ENCODE results near the gene ZNF555. TPM values are rescaled to one million over a fixed set of nuclear protein-coding genes. Genes with fewer than 3 reads are reported as not detected.
"Not testable (repeated sequence)": the region's sequence is repeated elsewhere in the genome, so short reads cannot be mapped to it uniquely, and the experiment has no call there.

Gene ZNF555
- total RNA-seq, 4 donors from 2014 or later, result 1.9 to 5.5 (median 2.7) TPM

- Histone ChIP-seq H3K36me3 (no peaks in the 10 kb centered on the region), H3K4me1 (no peaks in the 10 kb centered on the region), H3K9me3 (no peaks in the 10 kb centered on the region), H3K4me3 (peak overlapping the region in 3 of 4 donors; percentile 50 to 56 (median 52)), H3K27ac (no peak overlapping the region), H3K27me3 (no peaks in the 10 kb centered on the region)
- ATAC-seq, result no peak
- in situ Hi-C loops (cut with MboI; ENCODE audit: low sequenced_read_pairs in 4 of 4), result no loop called here
- no peak for DNase-seq
- intact Hi-C loops (cut with DNase I; ENCODE audit: low total_unique reads), result no loop called here
- TF ChIP-seq, protein P1, sequence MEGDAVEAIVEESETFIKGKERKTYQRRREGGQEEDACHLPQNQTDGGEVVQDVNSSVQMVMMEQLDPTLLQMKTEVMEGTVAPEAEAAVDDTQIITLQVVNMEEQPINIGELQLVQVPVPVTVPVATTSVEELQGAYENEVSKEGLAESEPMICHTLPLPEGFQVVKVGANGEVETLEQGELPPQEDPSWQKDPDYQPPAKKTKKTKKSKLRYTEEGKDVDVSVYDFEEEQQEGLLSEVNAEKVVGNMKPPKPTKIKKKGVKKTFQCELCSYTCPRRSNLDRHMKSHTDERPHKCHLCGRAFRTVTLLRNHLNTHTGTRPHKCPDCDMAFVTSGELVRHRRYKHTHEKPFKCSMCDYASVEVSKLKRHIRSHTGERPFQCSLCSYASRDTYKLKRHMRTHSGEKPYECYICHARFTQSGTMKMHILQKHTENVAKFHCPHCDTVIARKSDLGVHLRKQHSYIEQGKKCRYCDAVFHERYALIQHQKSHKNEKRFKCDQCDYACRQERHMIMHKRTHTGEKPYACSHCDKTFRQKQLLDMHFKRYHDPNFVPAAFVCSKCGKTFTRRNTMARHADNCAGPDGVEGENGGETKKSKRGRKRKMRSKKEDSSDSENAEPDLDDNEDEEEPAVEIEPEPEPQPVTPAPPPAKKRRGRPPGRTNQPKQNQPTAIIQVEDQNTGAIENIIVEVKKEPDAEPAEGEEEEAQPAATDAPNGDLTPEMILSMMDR (IDR thresholded peaks at IDR 0.05 in 4 of 5, conservative IDR thresholded peaks at IDR 0.05 in 1 of 5), result no peak
- TF ChIP-seq POLR2A (IDR thresholded peaks at IDR 0.05), result no peak
Measured at GRCh38 chr19:2866495-2867024, 25.3 kb downstream of the ZNF555 start.

GRCh38 chr19:2867025-2867991 lies 26.0 kb downstream of the ZNF555 start, which contains the start of gene ZNF556:
Gene ZNF556 (plus strand): TSS chr19:2867335. CDS start chr19:2867422, 87 bp downstream.
- DNase-seq (peak; percentile 55 to 84), ATAC-seq (peak; percentile 98)
- TF ChIP-seq, protein P1 (IDR thresholded peaks at IDR 0.05 in 4 of 5, conservative IDR thresholded peaks at IDR 0.05 in 1 of 5), result peak in 1 of 5 experiments; percentile 12
- peak; percentile 35 to 37 for TF ChIP-seq POLR2A (IDR thresholded peaks at IDR 0.05)
- H3K27me3 ChIP-seq, result no peaks in the 10 kb centered on the region
- no peaks in the 10 kb centered on the region for H3K9me3 ChIP-seq
- H3K36me3 ChIP-seq, result no peaks in the 10 kb centered on the region
- H3K4me3 ChIP-seq, result peak within 1 kb of the TSS in 3 of 4 donors; percentile 50 to 56 (median 52)
- H3K4me1 ChIP-seq, result no peaks in the 10 kb centered on the region
- intact Hi-C loops (cut with DNase I; ENCODE audit: low total_unique reads) (no loop called here), in situ Hi-C loops (cut with MboI; ENCODE audit: low sequenced_read_pairs in 4 of 4) (no loop called here)
- peak within 1 kb of the TSS in 3 of 4 donors; percentile 37 to 74 (median 74) for H3K27ac ChIP-seq

- in situ Hi-C loops (cut with MboI; ENCODE audit: low sequenced_read_pairs in 4 of 4), result loop anchor here in 1 of 4 donors (10.0 kb wide), 1 partner anchor 45 kb away; no protein-coding TSS in a partner anchor
- H3K27ac ChIP-seq, result no peak overlapping the region
- no peak for ATAC-seq
Measured at GRCh38 chr19:2869618-2870017, 28.3 kb downstream of the ZNF555 start.

DNA sequence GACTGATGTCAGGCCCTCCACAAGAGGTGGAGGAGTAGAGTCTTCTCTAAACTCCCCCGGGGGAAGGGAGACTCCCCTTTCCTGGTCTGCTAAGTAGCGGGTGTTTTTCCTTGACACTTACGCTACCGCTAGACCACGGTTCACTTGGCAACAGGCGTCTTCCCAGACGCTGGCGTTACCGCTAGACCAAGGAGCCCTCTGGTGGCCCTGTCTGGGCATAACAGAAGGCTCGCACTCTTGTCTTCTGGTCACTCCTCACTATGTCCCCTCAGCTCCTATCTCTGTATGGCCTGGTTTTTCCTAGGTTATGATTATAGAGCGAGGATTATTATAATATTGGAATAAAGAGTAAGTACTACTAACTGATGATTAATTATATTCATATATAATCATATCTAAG lies 30.9 kb downstream of the ZNF555 start:
- H3K4me3 ChIP-seq; H3K4me1 ChIP-seq; ATAC-seq; DNase-seq; H3K27me3 ChIP-seq; intact Hi-C loops (cut with DNase I; ENCODE audit: low total_unique reads); H3K27ac ChIP-seq: not testable (repeated sequence)
- Histone ChIP-seq H3K9me3 (peaks cover 7 to 13% (median 8%) of the 10 kb centered on the region in 3 donors), H3K36me3 (peaks cover 0 to 10% of the 10 kb centered on the region in 2 donors)
- TF ChIP-seq, protein P1 (IDR thresholded peaks at IDR 0.05 in 4 of 5, conservative IDR thresholded peaks at IDR 0.05 in 1 of 5), result peak in 4 of 5 experiments; percentile 6 to 27 (median 18)
- in situ Hi-C loops (cut with MboI; ENCODE audit: low sequenced_read_pairs in 4 of 4), result loop anchor here in 1 of 4 donors (10.0 kb wide), 1 partner anchor 47 kb away; no protein-coding TSS in a partner anchor

More at GRCh38 chr19:2869618-2870017, 28.3 kb downstream of the ZNF555 start:
- H3K4me1 ChIP-seq, result no peaks in the 10 kb centered on the region
- H3K9me3 ChIP-seq, result no peaks in the 10 kb centered on the region
- intact Hi-C loops (cut with DNase I; ENCODE audit: low total_unique reads), result no loop called here
- no peak for TF ChIP-seq POLR2A (IDR thresholded peaks at IDR 0.05)
- TF ChIP-seq, protein P1 (IDR thresholded peaks at IDR 0.05 in 4 of 5, conservative IDR thresholded peaks at IDR 0.05 in 1 of 5), result no peak
- no peaks in the 10 kb centered on the region for H3K36me3 ChIP-seq
- H3K4me3 ChIP-seq, result no peak overlapping the region
- no peak for DNase-seq
- no peaks in the 10 kb centered on the region for H3K27me3 ChIP-seq
